GM12873 (cell line): ENCODE data around the gene MSI2.

Experiments
- TF ChIP-seq, protein P1 (sequence below): IDR thresholded peaks from 2 replicates; pipeline ENCODE4 v1.5.1; 2012; ENCODE audit warnings: low read depth, mild to moderate bottlenecking, moderate library complexity, low read length, control low read depth; ENCODE audit not compliant: insufficient read depth; ENCODE audit errors: missing control alignments

Gene MSI2

DNA sequence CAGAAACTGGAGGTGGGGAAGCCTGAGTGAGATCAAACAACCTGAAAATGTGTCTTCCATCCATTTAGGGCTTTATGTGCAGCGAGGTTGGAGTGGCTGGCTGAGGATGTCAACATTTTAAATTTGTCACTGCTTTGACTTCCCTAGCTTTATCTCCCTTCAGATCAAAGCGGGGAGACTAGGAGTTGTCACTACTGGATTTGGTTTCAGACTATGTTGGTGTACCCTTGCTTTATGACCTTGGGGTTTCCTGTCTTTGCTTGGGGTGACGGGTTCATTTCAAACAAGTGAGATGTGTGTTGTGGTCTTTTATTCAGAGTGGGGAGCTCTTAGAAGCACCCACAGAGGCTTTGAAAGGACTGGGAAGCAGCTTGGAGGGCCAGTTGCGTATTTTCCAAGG lies 25.6 kb downstream of the MSI2 start:
- TF ChIP-seq, protein P1, sequence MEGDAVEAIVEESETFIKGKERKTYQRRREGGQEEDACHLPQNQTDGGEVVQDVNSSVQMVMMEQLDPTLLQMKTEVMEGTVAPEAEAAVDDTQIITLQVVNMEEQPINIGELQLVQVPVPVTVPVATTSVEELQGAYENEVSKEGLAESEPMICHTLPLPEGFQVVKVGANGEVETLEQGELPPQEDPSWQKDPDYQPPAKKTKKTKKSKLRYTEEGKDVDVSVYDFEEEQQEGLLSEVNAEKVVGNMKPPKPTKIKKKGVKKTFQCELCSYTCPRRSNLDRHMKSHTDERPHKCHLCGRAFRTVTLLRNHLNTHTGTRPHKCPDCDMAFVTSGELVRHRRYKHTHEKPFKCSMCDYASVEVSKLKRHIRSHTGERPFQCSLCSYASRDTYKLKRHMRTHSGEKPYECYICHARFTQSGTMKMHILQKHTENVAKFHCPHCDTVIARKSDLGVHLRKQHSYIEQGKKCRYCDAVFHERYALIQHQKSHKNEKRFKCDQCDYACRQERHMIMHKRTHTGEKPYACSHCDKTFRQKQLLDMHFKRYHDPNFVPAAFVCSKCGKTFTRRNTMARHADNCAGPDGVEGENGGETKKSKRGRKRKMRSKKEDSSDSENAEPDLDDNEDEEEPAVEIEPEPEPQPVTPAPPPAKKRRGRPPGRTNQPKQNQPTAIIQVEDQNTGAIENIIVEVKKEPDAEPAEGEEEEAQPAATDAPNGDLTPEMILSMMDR = no peak

DNA sequence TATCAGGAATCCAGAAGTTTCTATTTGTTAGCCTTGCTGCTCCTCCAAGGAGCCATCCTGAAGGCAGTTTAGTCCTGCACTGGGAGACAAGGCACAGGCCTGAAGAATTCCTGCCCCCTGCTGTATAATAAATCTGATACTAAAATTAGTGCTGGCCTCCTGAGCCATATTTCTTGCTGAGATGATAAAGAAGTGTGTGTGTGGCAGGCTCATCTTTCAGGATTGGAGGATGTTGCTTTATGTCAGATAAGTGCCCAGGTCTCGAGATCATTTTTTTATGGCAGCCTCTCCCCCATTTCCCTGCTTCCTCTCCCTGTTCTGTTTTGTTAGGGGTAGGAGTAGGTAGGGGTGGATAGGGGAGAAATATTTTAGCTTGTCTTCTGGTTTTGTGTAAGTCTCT lies 26.0 kb downstream of the MSI2 start:
- TF ChIP-seq, protein P1 = no peak

DNA sequence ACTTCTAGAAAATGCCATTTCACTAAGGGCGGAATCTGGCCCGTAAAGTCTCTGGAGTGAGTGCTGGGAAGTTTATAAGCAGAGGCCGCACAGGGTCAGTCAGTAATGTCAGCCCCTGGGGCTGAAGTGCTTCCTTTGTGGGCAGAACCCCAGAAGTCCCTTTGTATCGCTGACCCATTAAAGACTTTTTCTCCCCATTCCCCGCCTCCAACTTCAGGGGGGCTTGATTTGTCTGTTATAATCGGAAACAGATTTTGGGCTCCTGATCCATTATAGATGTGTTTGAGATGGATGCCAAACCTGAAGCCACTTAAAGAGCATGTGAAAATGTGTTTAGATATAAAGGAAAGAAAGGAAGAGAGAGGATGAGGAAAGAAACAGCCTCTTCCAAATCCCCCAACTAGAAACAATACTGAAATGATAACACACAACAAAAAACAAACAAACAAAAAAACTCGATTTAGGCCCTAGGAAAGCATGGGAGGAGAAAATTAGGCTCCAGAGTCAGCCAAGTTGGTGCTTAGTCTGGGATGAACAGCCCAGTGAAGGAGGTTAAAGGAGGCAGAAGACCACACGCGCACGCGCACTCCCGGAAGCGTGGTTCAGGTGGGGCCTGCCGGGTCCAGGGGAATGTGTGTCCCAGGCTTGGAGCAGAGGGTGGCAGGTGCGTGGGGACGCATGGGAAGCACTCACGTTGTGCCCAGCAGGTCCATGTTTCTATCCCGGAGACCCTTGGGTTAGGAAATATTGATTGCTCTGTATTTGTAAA lies 27.1 kb downstream of the MSI2 start:
- TF ChIP-seq, protein P1 = no peak

DNA sequence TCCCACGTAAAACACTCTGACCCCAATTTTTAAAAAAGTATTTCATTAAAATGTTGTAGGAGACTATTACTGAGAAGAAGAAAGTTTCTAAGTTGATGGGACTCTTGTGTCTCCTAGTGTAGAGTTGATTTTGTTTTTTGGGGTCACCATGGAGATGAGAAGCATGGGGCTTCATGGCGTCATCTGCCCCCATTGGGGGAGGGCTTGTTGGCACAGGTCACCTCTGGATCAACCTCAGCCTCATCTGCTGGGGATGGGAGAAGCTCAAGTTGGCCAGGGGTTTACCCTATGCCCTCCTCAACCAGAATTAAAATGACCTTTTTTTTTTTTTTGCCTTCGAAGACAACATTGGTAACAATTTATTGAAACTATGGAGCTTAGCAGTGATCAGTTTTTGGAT lies 28.3 kb downstream of the MSI2 start:
- TF ChIP-seq, protein P1 = no peak

DNA sequence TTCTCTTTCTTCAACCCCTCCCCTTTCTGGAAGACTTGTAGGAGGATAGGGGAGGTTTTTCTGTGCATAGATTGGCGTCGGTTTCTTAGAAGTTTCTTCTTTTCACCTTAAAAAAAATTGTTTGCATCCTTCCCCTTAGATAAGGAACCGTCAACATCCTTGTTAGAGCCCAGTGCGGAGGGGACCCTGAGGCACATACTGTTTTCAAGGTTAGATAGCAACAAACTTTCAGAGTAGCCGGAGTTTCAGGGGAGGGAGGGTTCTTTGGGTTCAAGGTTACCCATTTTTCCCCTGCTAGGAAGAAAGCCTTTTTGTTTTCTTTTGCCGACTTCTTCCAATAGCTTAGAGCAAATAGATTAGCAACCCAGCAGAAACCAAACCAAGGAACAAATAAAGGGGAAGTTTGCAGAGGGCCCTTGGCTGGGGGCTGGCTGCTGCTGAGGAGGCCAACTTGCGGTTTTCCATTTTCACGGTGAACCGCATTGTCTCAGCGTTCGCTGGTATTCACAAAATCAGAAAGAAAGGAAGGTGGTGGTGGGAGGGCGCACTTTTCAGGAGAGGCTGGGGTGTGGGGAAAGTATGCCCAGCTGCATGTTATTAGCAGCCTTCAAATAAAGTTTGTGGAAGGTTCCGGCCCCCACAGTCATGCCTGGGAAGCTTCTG lies 28.8 kb downstream of the MSI2 start:
- TF ChIP-seq, protein P1 = no peak

DNA sequence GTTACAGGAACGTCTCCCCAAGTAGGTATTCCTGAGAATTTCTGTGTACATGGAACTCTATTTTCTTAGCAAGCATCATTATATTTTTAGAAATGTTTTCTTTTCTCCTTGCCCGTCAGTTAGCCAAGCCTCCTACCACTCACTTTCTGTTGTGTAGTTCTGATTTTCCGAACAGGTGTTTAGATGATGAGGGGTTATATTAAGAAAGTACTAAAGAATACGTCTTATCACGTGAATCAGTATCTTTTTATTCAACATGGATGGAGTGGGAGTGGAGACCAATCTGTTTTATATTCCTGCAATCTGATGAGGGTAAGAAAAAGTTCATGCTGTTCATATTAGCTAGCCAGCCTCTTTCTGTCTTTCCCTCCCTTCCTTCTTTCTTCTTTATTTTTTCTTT lies 29.4 kb downstream of the MSI2 start:
- TF ChIP-seq, protein P1 = no peak

DNA sequence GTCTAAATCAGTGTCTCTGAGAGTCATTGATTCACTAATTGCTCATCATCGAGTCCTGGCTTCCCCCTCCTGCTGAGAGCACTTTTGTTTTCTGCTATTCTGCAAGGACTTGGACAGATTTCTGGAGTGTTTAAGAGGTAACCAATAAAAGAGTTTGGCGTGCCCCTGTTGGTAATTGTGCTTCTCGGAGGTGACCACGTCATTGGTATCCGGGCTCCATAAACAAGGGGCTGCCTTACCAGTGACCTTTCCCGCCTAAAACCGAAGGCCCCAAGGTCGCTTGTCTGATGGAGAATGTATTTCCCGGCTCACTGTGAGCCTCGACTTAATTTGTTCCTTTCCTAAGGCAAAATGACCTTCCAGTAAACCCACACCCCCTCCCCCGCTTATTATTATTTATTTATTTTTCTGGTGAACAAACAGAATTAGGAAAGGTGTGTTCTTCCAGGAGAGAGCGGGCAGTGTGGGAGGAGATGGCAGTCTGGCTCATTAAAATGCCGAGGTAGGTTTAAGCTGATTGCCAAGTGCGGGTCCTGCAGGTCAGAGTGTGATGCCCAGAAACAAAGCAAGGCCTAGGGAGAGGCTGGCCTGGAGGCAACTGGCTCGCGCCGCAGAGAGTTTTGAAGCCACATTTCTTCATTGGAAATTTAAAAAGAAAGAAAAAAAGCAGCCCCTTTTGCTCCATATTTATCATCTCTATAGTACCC lies 30.2 kb downstream of the MSI2 start:
- TF ChIP-seq, protein P1 = no peak
